NCI-H345 treated with DMSO at 0.1 percent for 48 hours (cell line): Measurements from ENCODE around the gene HSPA2.

Experiments
- DNase-seq: peaks from one replicate; lab custom pipeline; 2025; ENCODE audit not compliant: unreplicated experiment; lab: John Stamatoyannopoulos, UW

The HSPA2 gene

DNA sequence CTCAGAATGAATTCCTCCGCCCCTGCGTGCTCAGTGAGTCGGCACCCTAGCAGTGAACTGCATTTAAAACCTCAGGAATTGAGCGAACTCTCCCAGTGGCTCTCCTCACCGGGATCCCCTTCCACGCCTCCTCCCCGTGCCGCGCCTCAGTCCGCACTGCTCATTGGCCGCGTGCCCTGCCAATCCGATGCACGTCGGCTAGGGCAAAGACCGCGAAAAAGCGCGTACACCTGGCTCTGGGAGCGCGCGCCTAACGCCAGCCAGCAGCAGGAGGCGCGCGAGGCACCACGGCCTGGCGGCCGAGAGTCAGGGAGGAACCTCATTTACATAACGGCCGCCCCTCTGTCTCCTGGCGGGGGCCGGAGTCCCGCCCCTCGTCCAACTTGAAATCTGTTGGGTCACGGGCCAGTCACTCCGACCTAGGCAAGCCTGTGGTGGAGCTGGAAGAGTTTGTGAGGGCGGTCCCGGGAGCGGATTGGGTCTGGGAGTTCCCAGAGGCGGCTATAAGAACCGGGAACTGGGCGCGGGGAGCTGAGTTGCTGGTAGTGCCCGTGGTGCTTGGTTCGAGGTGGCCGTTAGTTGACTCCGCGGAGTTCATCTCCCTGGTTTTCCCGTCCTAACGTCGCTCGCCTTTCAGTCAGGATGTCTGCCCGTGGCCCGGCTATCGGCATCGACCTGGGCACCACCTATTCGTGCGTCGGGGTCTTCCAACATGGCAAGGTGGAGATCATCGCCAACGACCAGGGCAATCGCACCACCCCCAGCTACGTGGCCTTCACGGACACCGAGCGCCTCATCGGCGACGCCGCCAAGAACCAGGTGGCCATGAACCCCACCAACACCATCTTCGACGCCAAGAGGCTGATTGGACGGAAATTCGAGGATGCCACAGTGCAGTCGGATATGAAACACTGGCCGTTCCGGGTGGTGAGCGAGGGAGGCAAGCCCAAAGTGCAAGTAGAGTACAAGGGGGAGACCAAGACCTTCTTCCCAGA lies at the start of gene HSPA2:
TSS of gene HSPA2 (plus strand) at position 534 of the 995 bp plus-strand sequence. CDS start at position 643, 109 bp downstream.
- peak; percentile 49 for DNase-seq

GRCh38 chr14:64491637-64492036 lies 48.9 kb upstream of the HSPA2 start:
- DNase-seq = no peak

GRCh38 chr14:64493455-64493854 lies 47.1 kb upstream of the HSPA2 start:
- no peak for DNase-seq

- no peak for DNase-seq
These were observed 45.3 kb upstream of the HSPA2 start for GRCh38 chr14:64495252-64495651.

DNA sequence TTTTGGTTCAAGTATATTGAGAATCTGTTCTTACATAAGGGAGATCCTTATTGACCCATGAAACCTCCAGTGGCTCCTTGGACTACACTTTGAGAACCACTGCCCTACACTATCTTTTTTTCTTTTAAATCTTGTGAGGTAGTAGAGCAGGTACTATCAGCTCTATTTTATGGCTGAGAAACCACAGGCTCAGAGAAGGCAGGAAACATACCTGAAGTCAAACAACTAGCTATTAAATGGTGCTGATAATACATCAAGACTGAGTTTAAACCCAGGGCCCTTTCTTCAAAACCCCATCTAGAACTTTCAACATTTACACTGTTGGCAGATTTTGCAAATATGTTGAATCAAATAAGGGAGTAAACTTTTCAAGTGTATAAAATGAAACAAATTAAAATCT lies 43.8 kb upstream of the HSPA2 start:
- DNase-seq = no peak

GRCh38 chr14:64500088-64500487 lies 40.5 kb upstream of the HSPA2 start:
- DNase-seq = no peak

DNA sequence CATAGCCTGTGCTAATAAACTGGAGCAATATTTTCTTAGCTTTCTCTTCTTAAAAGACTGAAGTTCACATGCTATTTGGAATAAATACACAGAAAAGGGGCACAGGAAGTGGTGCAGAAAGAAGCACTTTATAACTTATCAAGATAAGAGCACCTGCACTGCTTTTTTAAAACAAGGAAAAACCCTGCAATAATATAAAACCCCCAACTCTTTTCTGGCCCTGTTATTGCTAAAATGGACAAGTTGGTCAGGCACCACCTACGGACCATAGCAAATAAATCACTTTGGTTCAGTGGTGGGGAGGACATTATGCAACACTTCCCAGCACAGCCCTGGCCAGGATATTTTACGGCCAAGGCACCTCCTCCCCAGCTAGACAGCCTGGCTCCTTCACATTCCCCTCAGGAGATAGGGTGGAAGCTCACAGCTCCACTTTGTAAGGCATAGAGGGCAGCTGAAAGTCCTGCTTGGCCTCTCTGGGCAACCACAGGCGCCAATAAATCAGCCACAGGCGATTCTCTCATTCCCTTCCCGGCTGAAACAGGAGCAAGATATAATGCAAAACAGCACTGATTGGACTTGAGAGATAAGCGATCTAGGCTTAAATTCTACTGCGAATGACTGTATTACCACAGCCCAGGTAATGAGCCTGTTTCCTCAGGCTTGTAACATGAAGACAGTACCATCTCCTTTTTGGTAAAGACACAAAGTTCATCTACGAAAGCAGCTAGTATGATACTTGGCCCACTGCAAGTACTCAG lies 39.0 kb upstream of the HSPA2 start:
- no peak for DNase-seq

DNA sequence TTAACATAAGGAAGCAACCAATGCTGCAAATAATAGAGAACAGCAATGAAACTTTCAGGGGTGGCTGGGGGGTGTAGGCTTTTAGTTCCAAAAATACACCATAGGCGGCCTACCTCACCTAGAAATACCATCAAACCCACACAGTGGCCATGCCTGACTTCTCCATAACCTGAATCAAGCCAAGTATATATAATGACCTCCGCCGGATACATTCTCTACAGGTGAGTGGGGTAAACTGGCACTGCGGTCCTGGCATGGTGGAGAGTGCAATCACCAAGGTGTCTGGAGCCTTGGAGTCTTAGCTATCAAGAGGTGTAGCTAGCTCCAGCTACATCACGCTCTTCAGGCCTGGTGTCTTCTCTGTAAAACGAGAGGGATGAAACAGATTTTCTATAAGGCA lies 38.1 kb upstream of the HSPA2 start:
- no peak for DNase-seq

DNA sequence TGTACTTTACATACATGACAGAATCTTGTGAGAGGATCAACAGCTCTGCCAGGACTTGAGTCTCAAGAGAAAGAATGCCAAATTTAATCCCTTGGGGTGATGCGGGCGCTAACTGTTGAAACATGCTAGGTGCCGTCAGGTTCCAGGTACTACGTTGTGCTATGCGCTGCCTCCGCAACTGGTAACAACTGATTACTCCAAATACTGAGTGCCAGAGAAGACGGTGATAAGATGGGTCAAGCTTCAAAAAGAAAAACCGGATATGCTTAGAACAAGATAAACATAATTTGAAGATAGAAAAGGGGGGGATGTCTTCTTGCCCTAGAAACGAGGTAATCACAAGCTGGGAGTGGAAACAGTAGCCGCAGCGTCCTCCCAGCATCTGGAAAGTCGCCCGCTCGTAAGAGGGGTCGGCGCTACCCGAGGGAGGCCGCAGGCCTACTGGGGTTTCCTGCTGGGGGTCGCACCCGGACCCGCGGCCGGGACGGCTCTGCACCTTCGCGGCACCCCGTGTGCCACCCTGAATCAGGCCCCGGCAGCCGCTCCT lies 37.6 kb upstream of the HSPA2 start:
- no peak for DNase-seq

DNA sequence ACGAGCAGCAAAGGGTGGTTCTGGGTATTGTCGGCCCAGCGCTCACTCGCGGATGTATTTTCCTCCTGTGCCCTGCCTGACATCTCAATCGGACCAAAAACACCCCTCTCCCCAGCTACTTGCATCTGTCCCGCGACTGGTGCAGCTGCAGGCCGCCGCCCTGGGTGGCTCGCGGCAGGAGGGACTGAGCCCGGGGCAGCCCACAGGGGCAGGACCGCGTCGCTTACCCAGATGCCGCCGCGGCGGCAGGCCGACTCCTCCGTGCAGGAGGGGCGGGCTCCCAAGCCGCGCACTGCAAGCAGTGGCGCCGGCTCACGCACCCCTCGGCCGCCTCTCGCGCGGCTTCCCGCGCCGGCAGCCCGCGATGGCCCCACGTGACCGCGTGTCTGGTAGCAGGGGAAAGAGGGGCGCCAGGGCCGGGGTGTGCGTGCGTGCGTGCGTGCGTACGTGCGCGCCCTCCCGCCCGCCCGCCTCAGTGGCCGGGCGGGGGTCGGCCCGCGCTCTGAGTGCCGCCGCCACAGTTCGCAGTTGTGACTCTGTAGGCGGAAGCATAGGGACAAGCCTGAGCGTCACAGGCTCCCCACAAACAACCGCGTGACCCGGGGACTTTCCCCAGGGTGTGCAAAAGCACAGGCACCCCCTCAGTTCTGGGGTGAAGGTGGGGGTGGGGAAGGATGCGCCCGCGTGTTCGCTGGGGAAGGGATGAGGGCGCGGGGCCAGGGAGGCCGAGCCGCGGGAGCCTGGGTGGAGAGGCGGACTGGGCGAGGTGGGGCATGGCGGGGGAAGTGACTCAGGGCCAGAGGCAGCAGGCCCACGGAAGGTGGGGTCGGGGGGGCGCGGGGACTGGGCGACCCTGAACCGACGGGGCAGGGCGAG lies 36.9 kb upstream of the HSPA2 start, which contains the start of gene ZBTB25:
TSS of gene ZBTB25 (minus strand) at position 405 of the 876 bp plus-strand sequence. CDS start 13,305 bp downstream, outside the sequence.
- peak; percentile 87 for DNase-seq

DNA sequence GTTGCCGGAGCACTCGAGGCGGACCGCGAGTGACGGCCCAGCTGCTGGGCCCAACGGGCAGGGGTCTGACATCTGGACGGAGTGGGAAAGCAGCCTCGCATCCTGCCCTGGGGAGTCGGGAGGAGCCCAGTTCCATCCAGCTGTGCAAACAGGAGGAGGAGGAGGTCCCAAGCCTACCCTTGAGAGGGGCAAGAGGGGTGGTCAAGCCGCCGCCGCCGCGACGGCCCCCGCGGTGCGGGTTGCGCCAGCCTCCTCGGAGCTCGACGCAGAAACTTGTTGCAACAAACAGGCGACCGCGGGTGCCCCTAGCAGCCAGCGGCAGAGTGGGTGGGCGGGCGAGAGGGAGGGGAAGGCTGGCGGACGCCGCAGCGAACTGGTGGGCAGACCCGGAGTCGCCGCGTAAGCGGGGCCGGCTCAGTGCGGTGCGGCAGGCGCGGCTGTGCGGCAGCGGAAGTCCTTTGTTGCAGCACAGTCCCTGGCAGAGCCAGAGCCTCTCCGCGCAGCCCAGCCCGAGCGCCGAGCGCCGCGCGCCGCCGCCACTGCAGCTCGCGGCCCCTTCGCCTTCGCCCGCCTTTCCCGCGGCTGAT lies 36.1 kb upstream of the HSPA2 start, which contains the start of gene ZBTB1:
TSS of gene ZBTB1 (plus strand) at position 461 of the 587 bp plus-strand sequence. CDS start 16,735 bp downstream, outside the sequence.
- peak; percentile 49 for DNase-seq

GRCh38 chr14:64504897-64505794 lies 35.4 kb upstream of the HSPA2 start:
- peak; percentile 66 for DNase-seq

DNA sequence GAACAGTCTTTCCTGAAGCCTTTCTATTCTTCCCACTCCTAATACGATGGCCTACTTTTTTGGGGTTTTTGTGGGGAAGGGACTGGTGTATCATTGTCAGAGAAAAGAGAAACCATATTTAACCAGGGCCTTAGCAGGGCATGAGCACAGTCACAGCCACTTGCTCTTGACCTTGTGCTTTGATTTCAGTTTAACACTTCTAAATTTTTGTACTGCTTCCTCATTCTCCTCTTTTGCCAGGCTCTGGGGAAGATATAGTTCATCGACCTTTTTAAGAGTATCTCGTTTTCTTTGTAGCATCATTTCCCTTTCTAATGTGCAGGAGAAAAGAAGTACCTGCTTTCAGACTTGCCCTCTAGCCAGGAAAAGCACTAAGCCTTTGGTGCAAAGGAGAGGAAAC lies 33.8 kb upstream of the HSPA2 start:
- no peak for DNase-seq

DNA sequence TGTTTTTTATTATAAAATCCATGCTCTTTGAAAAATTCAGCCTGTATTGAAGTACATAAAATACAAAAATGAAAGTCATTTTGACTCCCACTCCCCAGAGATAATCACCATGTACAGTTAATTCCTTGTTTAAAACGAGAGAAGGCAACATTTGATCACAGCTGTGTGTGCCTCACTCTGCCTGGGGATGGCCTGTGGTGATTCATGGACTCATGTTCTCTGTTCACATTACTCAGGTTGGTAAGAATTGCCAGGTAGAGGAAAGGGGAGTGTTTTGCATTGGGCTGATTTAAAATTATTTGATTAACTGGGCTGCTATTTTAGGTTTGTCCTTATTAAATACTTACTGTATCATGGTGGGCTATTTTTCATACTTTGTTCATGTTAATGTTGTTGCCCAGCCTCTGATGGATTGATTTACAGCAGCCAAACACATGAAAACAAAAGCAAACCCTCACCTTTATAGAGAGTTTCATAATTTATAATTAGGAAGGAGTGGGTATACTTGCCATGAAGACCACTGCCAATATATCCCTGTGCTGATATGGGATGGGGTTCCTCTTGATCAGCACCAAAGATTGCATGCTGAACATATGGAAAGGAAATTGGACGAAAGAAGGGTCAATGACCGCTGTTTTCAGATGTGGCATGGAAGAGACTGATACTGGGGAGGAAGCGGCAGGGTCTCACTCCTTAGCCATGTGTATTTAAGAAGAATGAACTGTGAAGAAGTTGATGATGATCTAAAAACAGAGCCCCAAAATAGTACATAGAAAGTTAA lies 33.0 kb upstream of the HSPA2 start:
- DNase-seq = no peak

DNA sequence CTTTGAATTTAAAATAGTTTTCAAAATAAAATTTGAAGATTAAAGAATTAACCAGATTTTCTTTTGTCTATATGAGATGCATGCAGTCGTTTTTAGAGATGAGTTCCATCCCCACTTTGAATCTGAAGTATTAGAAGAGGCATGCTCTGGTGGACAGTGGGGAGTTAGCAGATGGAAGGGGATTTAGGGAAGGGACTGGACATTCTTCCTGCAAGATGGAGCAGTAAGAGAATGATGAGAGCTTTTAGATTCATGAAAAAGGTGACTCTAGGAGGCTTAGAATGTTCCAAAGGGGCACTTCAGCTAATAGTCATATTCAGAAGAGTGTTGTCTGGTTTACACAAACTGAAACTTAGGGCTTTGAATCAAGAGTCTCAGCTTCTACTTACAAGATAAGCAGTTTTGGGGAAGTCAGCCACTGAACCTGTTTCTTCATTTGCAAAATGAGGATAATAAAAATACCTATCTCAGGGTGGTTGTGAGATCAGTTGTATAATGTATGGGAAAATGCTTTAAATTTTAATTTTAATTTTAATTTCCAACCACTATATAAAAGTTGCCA lies 32.2 kb upstream of the HSPA2 start:
- DNase-seq = no peak

- DNase-seq = no peak
These were observed 31.5 kb upstream of the HSPA2 start for GRCh38 chr14:64509036-64509435.

- peak; percentile 66 for DNase-seq
These were observed 29.5 kb upstream of the HSPA2 start for GRCh38 chr14:64510825-64511671.
